ENCODE data around the gene RPS17. TPM values are rescaled to one million over a fixed set of nuclear protein-coding genes. Genes with fewer than 3 reads are reported as not detected.

Gene RPS17
- 1,000 to 10,000 TPM; 2,882 to 3,294 TPM for total RNA-seq

GRCh38 chr15:82540055-82540983 lies at the start of gene RPS17:
TSS of gene RPS17 (minus strand) at chr15:82540457. CDS start at chr15:82540428, 29 bp downstream.
- ATAC-seq (peak; percentile 93), DNase-seq (peak; percentile 99)
- intact Hi-C loops (cut with DNase I, micrococcal nuclease), result loop anchor here (1.0 to 10.0 kb wide), 15 partner anchors 107 to 1246 kb away; partner anchors contain the start of genes BTBD1 (in 2 of the 2), C15orf40 (in 2 of the 2), RAMAC (in 2 of the 2) and AP3B2 (in 1 of the 2)
- Mint-ChIP-seq H3K27me3 (no peaks in the 10 kb centered on the region), H3K4me1 (peaks cover 23% of the 10 kb centered on the region), H3K27ac (peak within 1 kb of the TSS; percentile 96), H3K4me3 (peak within 1 kb of the TSS; percentile 96), H3K9me3 (ENCODE audit: low read depth) (no peaks in the 10 kb centered on the region), H3K36me3 (ENCODE audit: low read depth) (peaks cover 51% of the 10 kb centered on the region)
- ChIA-PET POLR2A (interaction anchor here (0.6 to 2.1 kb wide), 11 partner anchors 9 to 526 kb away, joined by 3 to 12 read pairs (median 3); partner anchors contain the start of genes BTBD1 and C15orf40), CTCF (interaction anchor here (0.7 to 4.6 kb wide), 6 partner anchors 11 to 460 kb away, joined by 3 to 45 read pairs (median 4); no protein-coding TSS in a partner anchor)

GRCh38 chr15:82587805-82588204 lies 47.5 kb upstream of the RPS17 start:
- H3K27ac Mint-ChIP-seq, result no peak overlapping the region
- H3K9me3 Mint-ChIP-seq (ENCODE audit: low read depth), result no peaks in the 10 kb centered on the region
- POLR2A ChIA-PET, result no interaction called here
- intact Hi-C loops (cut with DNase I, micrococcal nuclease), result no loop called here
- ATAC-seq, result no peak
- H3K27me3 Mint-ChIP-seq, result peaks cover 21% of the 10 kb centered on the region
- no peak overlapping the region for H3K4me3 Mint-ChIP-seq
- no peaks in the 10 kb centered on the region for H3K4me1 Mint-ChIP-seq
- no peak for DNase-seq
- H3K36me3 Mint-ChIP-seq (ENCODE audit: low read depth), result no peaks in the 10 kb centered on the region
- CTCF ChIA-PET, result no interaction called here

- Mint-ChIP-seq H3K27ac (no peak overlapping the region), H3K4me3 (no peak overlapping the region), H3K9me3 (ENCODE audit: low read depth) (no peaks in the 10 kb centered on the region), H3K4me1 (no peaks in the 10 kb centered on the region), H3K27me3 (peaks cover 19% of the 10 kb centered on the region), H3K36me3 (ENCODE audit: low read depth) (no peaks in the 10 kb centered on the region)
- CTCF ChIA-PET, result no interaction called here
- POLR2A ChIA-PET, result no interaction called here
- DNase-seq (no peak), ATAC-seq (no peak)
- intact Hi-C loops (cut with DNase I, micrococcal nuclease), result no loop called here
These were observed 44.8 kb upstream of the RPS17 start for GRCh38 chr15:82585072-82585471.

GRCh38 chr15:82580713-82581112 lies 40.5 kb upstream of the RPS17 start:
- ATAC-seq, result no peak
- ChIA-PET POLR2A (no interaction called here), CTCF (no interaction called here)
- H3K4me3 Mint-ChIP-seq, result no peak overlapping the region
- intact Hi-C loops (cut with DNase I, micrococcal nuclease), result no loop called here
- H3K36me3 Mint-ChIP-seq (ENCODE audit: low read depth), result no peaks in the 10 kb centered on the region
- no peaks in the 10 kb centered on the region for H3K9me3 Mint-ChIP-seq (ENCODE audit: low read depth)
- DNase-seq, result no peak
- no peaks in the 10 kb centered on the region for H3K4me1 Mint-ChIP-seq
- H3K27me3 Mint-ChIP-seq, result peaks cover 14% of the 10 kb centered on the region
- H3K27ac Mint-ChIP-seq, result no peak overlapping the region

- no peak for DNase-seq
- ChIA-PET POLR2A (no interaction called here), CTCF (interaction anchor here (0.6 kb wide), 1 partner anchor 44 kb away, joined by 3 read pairs; no protein-coding TSS in a partner anchor)
- H3K9me3 Mint-ChIP-seq (ENCODE audit: low read depth), result no peaks in the 10 kb centered on the region
- no peaks in the 10 kb centered on the region for H3K4me1 Mint-ChIP-seq
- H3K4me3 Mint-ChIP-seq, result no peak overlapping the region
- intact Hi-C loops (cut with DNase I, micrococcal nuclease), result no loop called here
- no peak for ATAC-seq
- no peaks in the 10 kb centered on the region for H3K36me3 Mint-ChIP-seq (ENCODE audit: low read depth)
- H3K27me3 Mint-ChIP-seq, result peaks cover 14% of the 10 kb centered on the region
- H3K27ac Mint-ChIP-seq, result no peak overlapping the region
These were observed 35.1 kb upstream of the RPS17 start for GRCh38 chr15:82575335-82575734.

- POLR2A ChIA-PET, result interaction anchor here (0.7 kb wide), 1 partner anchor 15 kb away, joined by 3 read pairs; no protein-coding TSS in a partner anchor
- Mint-ChIP-seq H3K27me3 (peaks cover 14% of the 10 kb centered on the region), H3K4me1 (no peaks in the 10 kb centered on the region), H3K36me3 (ENCODE audit: low read depth) (no peaks in the 10 kb centered on the region), H3K27ac (no peak overlapping the region), H3K4me3 (no peak overlapping the region), H3K9me3 (ENCODE audit: low read depth) (no peaks in the 10 kb centered on the region)
- ATAC-seq (no peak), DNase-seq (no peak)
- CTCF ChIA-PET, result no interaction called here
- intact Hi-C loops (cut with DNase I, micrococcal nuclease), result no loop called here
These were observed 32.7 kb upstream of the RPS17 start for GRCh38 chr15:82572986-82573385.

GRCh38 chr15:82572311-82572710 lies 32.1 kb upstream of the RPS17 start:
- H3K4me3 Mint-ChIP-seq, result no peak overlapping the region
- peaks cover 14% of the 10 kb centered on the region for H3K27me3 Mint-ChIP-seq
- no peak for DNase-seq
- ATAC-seq, result no peak
- ChIA-PET CTCF (no interaction called here), POLR2A (interaction anchor here (0.7 kb wide), 1 partner anchor 15 kb away, joined by 3 read pairs; no protein-coding TSS in a partner anchor)
- no peaks in the 10 kb centered on the region for H3K9me3 Mint-ChIP-seq (ENCODE audit: low read depth)
- H3K27ac Mint-ChIP-seq, result no peak overlapping the region
- no peaks in the 10 kb centered on the region for H3K4me1 Mint-ChIP-seq
- intact Hi-C loops (cut with DNase I, micrococcal nuclease), result no loop called here
- H3K36me3 Mint-ChIP-seq (ENCODE audit: low read depth), result no peaks in the 10 kb centered on the region

GRCh38 chr15:82571722-82572222 lies 31.5 kb upstream of the RPS17 start:
- Mint-ChIP-seq H3K4me3 (no peak overlapping the region), H3K36me3 (ENCODE audit: low read depth) (no peaks in the 10 kb centered on the region), H3K27ac (no peak overlapping the region), H3K4me1 (no peaks in the 10 kb centered on the region), H3K27me3 (peaks cover 14% of the 10 kb centered on the region), H3K9me3 (ENCODE audit: low read depth) (no peaks in the 10 kb centered on the region)
- POLR2A ChIA-PET, result no interaction called here
- ATAC-seq (peak; percentile 66), DNase-seq (peak; percentile 17)
- intact Hi-C loops (cut with DNase I, micrococcal nuclease), result no loop called here
- CTCF ChIA-PET, result no interaction called here

- ChIA-PET POLR2A (no interaction called here), CTCF (no interaction called here)
- Mint-ChIP-seq H3K4me3 (no peak overlapping the region), H3K9me3 (ENCODE audit: low read depth) (no peaks in the 10 kb centered on the region), H3K27me3 (peaks cover 19% of the 10 kb centered on the region), H3K27ac (no peak overlapping the region), H3K4me1 (no peaks in the 10 kb centered on the region), H3K36me3 (ENCODE audit: low read depth) (no peaks in the 10 kb centered on the region)
- DNase-seq, result no peak
- intact Hi-C loops (cut with DNase I, micrococcal nuclease), result no loop called here
- no peak for ATAC-seq
These were observed 30.7 kb upstream of the RPS17 start for GRCh38 chr15:82570721-82571508.

- ChIA-PET POLR2A (no interaction called here), CTCF (interaction anchor here (0.7 kb wide), 1 partner anchor 144 kb away, joined by 3 read pairs; no protein-coding TSS in a partner anchor)
- Mint-ChIP-seq H3K27ac (no peak overlapping the region), H3K36me3 (ENCODE audit: low read depth) (no peaks in the 10 kb centered on the region), H3K9me3 (ENCODE audit: low read depth) (no peaks in the 10 kb centered on the region), H3K4me3 (no peak overlapping the region), H3K27me3 (peaks cover 19% of the 10 kb centered on the region), H3K4me1 (no peaks in the 10 kb centered on the region)
- ATAC-seq, result no peak
- intact Hi-C loops (cut with DNase I, micrococcal nuclease), result no loop called here
- no peak for DNase-seq
These were observed 29.6 kb upstream of the RPS17 start for GRCh38 chr15:82569834-82570233.

- no peaks in the 10 kb centered on the region for H3K36me3 Mint-ChIP-seq (ENCODE audit: low read depth)
- CTCF ChIA-PET, result no interaction called here
These were observed 28.7 kb upstream of the RPS17 start for GRCh38 chr15:82568986-82569385.

More at GRCh38 chr15:82568986-82569385, 28.7 kb upstream of the RPS17 start:
- Mint-ChIP-seq H3K4me1 (no peaks in the 10 kb centered on the region), H3K27ac (no peak overlapping the region), H3K27me3 (peaks cover 19% of the 10 kb centered on the region), H3K9me3 (ENCODE audit: low read depth) (no peaks in the 10 kb centered on the region), H3K4me3 (no peak overlapping the region)
- POLR2A ChIA-PET, result no interaction called here
- ATAC-seq (no peak), DNase-seq (no peak)
- intact Hi-C loops (cut with DNase I, micrococcal nuclease), result no loop called here
